Mucosa of stomach (tissue), 1 donor: Measurements from ENCODE around the gene OLA1.
"Not testable (repeated sequence)": the region's sequence is repeated elsewhere in the genome, so short reads cannot be mapped to it uniquely, and the experiment has no call there.

Source experiments
- H3K27me3 ChIP-seq: one replicate; pipeline ENCODE4 v1.7.0; 2013; ENCODE audit warnings: mild to moderate bottlenecking, low read length; ENCODE audit not compliant: control insufficient read depth, insufficient read depth
- H3K36me3 ChIP-seq: one replicate; pipeline ENCODE4 v1.7.0; 2013; ENCODE audit warnings: low read length; ENCODE audit not compliant: control insufficient read depth, insufficient read depth
- H3K4me1 ChIP-seq: one replicate; pipeline ENCODE4 v1.7.0; 2013; ENCODE audit warnings: mild to moderate bottlenecking, low read length; ENCODE audit not compliant: control insufficient read depth, insufficient read depth
- H3K4me3 ChIP-seq: one replicate; pipeline ENCODE4 v1.7.0; 2013; ENCODE audit warnings: low read length
- H3K9ac ChIP-seq: one replicate; pipeline ENCODE4 v1.7.0; 2013; ENCODE audit warnings: mild to moderate bottlenecking, low read length, moderate library complexity
- H3K9me3 ChIP-seq: one replicate; pipeline ENCODE4 v1.7.0; 2013; ENCODE audit warnings: mild to moderate bottlenecking, low read length, moderate library complexity; ENCODE audit not compliant: control insufficient read depth
- donor health status: Pancreatic carcinoma.

The OLA1 gene

DNA sequence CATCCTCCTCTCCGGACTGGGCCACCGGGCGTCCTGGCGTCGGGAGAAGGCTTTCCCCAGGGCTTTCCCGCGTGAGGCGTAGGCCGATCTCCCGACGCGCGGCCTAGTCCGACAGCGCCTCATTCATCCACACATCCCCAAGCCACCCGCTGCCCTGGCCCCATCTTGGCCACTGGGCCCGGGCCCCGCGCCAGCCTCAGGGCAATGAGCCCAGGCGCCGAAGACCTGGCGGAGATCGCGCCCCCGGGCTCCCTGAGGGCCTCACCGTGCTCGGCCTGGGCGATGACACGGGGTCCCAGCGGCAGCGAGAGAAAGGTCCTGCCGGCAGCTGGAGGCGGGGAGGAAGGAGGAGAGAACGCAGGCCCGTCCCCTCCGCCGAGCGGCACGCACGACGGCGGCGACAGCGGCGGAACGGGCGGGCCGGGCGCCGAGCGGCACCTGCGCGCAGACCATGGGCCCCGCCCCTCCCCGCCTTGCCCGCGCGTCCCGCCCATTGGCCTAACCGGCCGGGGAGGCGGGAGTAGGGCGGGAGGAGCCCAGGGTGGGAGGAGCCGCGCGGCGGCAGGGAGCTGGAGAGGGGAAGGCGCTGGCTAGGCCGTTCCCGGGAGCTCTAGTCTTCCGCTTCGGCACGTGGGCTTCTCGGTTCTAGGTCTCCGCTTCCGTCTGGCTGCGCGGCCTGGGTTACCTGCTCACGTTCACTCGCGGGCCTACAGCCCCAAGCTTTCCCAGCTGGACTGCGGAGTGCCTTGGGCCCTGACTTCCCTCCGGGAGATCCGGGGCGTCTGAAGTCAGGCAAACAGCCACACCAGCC lies at the start of gene OLA1:
Gene OLA1 (minus strand): TSS at position 346 of the 811 bp plus-strand sequence. CDS start 1,717 bp downstream, outside the sequence.
- Histone ChIP-seq H3K27me3 (no peaks in the 10 kb centered on the region), H3K4me1 (peaks cover 7% of the 10 kb centered on the region), H3K9ac (peak within 1 kb of the TSS; percentile 80), H3K36me3 (no peaks in the 10 kb centered on the region), H3K4me3 (peak within 1 kb of the TSS; percentile 69), H3K9me3 (no peaks in the 10 kb centered on the region)

DNA sequence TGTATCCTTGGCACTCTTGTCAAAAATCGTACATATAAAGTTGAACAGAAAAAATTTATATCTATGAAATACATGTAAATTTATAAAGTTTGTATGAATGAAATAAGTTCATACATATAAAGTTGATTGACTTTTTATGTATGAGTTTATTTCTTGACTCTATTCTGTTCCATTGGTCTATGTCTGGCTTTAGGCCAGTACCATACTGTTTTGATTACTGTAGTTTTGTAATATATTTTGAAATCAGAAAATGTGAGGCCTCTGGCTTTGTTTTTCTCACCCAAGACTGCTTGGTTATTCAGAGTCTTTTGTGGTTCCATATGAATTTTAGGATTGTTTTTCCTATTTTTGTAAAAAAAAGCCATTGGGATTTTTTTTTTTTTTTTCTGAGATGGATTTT lies 44.6 kb upstream of the OLA1 start:
- Histone ChIP-seq H3K4me3 (no peak overlapping the region), H3K9ac (no peak overlapping the region), H3K36me3 (no peaks in the 10 kb centered on the region), H3K4me1 (no peaks in the 10 kb centered on the region), H3K27me3 (no peaks in the 10 kb centered on the region), H3K9me3 (no peaks in the 10 kb centered on the region)

DNA sequence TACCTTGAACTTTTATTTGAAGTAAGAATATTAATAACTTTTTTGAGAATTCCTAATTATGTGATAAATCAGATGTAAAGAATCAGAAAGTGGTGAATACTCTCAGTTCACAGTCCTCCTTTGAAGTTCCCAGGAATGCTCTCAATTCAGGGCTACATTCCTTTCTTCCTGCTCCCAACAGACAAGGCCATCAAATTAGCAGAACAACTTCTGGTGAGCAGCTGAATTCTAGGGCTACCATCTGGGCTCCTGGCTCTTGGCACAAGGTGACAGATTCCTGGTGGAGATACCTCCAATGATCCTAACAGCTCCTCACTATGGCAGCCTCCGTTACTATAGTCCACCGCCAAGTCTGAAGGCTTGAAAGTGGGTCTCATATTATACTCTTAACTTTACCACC lies 37.8 kb upstream of the OLA1 start:
- no peaks in the 10 kb centered on the region for H3K27me3 ChIP-seq
- no peaks in the 10 kb centered on the region for H3K9me3 ChIP-seq
- no peaks in the 10 kb centered on the region for H3K4me1 ChIP-seq
- H3K9ac ChIP-seq = no peak overlapping the region
- no peaks in the 10 kb centered on the region for H3K36me3 ChIP-seq
- H3K4me3 ChIP-seq = no peak overlapping the region

DNA sequence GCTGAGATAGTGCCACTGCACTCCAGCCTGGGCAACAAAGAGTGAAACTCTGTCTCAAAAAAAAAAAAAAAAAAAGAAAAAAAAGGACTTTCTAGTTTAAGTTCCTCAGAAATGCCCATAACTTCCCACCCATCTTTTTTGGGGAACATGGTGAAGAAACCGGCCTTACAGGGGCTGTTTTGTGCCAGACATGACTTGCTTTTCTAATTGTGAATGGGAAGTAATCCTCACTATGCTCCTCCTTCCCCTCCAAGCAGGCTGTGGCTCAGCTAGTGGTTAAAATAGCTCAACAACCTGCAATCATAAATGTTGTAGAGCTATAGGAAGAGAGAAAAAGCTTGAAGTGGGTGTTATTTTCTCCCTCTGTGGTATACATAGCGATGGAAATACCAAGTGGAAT lies 34.1 kb upstream of the OLA1 start:
- H3K9me3 ChIP-seq = no peaks in the 10 kb centered on the region
- H3K4me3 ChIP-seq = no peak overlapping the region
- H3K9ac ChIP-seq = no peak overlapping the region
- no peaks in the 10 kb centered on the region for H3K36me3 ChIP-seq
- no peaks in the 10 kb centered on the region for H3K4me1 ChIP-seq
- no peaks in the 10 kb centered on the region for H3K27me3 ChIP-seq

DNA sequence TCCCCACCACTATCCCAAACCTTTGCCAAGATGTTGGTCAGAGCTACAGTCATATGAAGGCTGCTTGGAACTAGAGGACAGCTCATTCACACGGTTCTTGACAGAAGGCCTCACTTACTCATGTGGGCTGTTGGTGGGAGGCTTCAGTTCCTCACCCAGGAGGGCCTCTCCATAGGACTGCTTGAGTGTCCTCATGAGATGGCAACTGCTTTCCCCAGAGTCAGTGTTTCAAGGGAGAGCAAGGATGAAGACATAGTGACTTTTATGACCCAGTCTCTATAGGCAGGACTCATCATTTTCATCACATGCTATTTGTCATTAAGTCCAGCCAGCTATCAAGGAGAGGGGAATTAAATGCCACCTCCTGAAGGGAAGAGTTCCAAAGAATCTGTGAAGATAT lies 33.4 kb upstream of the OLA1 start:
- Histone ChIP-seq H3K4me1 (no peaks in the 10 kb centered on the region), H3K27me3 (no peaks in the 10 kb centered on the region), H3K9ac (no peak overlapping the region), H3K36me3 (no peaks in the 10 kb centered on the region), H3K4me3 (no peak overlapping the region), H3K9me3 (no peaks in the 10 kb centered on the region)

DNA sequence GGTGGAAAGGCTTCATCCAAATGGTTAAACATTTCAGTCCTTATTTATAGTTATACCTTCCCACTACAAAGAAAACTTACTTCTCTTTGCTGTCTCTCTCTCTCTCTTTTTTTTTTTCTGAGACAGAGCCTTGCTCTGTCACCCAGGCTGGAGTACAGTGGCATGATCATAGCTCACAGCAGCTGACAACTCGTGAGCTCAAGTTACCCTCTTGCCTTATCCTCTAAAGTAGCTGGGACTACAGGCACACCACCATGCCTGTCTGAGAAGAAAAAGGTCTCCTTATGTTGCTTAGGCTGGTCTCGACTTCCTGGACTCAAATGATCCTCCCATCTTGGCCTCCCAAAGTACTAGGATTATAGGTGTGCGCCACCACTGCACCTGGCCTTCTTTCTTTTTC lies 32.3 kb upstream of the OLA1 start:
- no peaks in the 10 kb centered on the region for H3K9me3 ChIP-seq
- H3K9ac ChIP-seq = no peak overlapping the region
- H3K4me1 ChIP-seq = no peaks in the 10 kb centered on the region

DNA sequence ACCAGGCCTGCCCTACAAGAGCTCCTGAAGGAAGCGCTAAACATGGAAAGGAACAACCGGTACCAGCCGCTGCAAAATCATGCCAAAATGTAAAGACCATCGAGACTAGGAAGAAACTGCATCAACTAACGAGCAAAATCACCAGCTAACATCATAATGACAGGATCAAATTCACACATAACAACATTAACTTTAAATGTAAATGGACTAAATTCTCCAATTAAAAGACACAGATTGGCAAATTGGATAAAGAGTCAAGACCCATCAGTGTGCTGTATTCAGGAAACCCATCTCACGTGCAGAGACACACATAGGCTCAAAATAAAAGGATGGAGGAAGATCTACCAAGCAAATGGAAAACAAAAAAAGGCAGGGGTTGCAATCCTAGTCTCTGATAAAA lies 21.9 kb upstream of the OLA1 start:
- H3K36me3 ChIP-seq, H3K4me3 ChIP-seq, H3K9ac ChIP-seq, H3K9me3 ChIP-seq, H3K4me1 ChIP-seq, H3K27me3 ChIP-seq: not testable (repeated sequence)

More for the DNA sequence above, 32.3 kb upstream of the OLA1 start:
- Histone ChIP-seq H3K36me3 (no peaks in the 10 kb centered on the region), H3K27me3 (no peaks in the 10 kb centered on the region), H3K4me3 (no peak overlapping the region)

DNA sequence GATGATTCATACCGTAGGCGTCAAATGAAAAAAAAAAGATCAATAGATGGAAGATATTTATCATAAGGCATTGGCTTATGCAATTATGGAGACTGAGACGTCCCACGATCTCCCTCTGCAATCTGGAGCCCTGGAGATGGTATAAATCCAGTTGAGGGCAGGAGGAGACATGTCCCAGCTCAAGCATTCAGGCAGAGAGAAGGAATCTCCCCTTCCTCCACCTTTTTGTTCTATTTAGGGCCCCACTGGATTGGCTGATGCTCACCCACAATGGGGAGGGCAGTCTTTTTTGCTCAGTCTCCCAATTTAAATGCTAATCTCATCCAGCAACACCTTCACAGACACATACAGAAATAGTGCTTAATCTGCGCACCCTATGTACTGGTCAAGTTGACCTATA lies 18.0 kb upstream of the OLA1 start:
- Histone ChIP-seq H3K36me3 (no peaks in the 10 kb centered on the region), H3K9ac (no peak overlapping the region), H3K9me3 (no peaks in the 10 kb centered on the region), H3K4me3 (no peak overlapping the region), H3K27me3 (no peaks in the 10 kb centered on the region), H3K4me1 (no peaks in the 10 kb centered on the region)

DNA sequence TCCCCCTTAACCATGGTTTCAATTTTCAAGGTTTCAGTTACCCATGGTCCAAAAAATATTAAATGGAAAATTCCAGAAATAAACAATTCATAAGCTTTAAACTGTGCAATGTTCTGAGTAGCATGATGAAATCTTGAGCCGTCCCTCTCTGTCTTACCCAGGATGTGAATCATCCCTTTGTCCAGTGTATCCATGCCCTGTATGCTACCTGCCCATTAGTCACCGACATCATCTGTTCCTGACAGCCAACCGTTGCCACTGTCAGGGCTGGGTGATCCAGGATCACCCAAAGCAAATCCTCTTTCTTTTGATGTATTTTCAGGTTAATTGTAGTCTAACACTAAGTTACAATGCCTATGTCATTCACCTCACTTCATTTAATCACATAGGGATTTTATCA lies 15.7 kb upstream of the OLA1 start:
- H3K36me3 ChIP-seq = no peaks in the 10 kb centered on the region
- H3K4me1 ChIP-seq = no peaks in the 10 kb centered on the region
- H3K4me3 ChIP-seq = no peak overlapping the region
- H3K27me3 ChIP-seq = no peaks in the 10 kb centered on the region
- no peaks in the 10 kb centered on the region for H3K9me3 ChIP-seq
- no peak overlapping the region for H3K9ac ChIP-seq

DNA sequence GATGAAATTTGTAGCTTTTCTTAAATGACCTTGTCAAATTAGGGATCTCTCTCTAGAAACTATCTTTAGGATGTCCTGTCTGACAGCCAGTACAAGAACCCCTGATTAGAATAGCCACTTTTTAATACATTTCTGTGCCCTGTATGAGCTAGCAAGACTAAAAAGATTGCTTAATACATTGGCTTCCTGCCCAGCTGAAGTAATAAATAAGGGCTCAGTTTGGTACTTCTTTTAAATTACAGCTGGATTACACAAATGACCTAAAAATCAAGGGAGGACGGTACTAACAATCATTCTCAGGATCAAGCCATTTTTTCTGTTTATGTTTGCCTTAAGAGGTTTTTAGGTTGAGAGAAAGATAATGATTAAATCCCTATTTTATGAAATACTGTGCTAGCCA lies 11.6 kb upstream of the OLA1 start:
- no peaks in the 10 kb centered on the region for H3K4me1 ChIP-seq
- H3K36me3 ChIP-seq = no peaks in the 10 kb centered on the region
- no peak overlapping the region for H3K9ac ChIP-seq
- H3K27me3 ChIP-seq = no peaks in the 10 kb centered on the region
- no peak overlapping the region for H3K4me3 ChIP-seq
- no peaks in the 10 kb centered on the region for H3K9me3 ChIP-seq

DNA sequence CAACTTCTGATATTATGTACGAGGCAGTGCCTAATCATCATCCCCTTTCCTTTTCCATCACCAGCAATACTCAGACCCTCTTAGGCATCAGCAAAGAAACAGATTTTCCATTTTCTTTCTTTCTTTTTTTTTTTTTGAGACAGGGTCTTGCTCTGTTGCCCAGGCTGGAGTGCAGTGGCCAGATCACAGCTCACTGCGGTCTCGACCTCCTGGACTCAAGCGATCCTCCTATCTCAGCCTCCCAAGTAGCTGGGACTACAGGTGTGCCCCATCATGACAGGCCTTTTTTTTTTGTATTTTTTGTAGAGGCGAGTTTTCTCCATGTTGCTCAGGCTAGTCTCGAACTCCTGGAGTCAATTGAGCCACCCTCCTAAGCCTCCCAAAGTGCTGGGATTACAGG lies 5.9 kb upstream of the OLA1 start:
- Histone ChIP-seq H3K4me1 (no peaks in the 10 kb centered on the region), H3K9ac (no peak overlapping the region)

DNA sequence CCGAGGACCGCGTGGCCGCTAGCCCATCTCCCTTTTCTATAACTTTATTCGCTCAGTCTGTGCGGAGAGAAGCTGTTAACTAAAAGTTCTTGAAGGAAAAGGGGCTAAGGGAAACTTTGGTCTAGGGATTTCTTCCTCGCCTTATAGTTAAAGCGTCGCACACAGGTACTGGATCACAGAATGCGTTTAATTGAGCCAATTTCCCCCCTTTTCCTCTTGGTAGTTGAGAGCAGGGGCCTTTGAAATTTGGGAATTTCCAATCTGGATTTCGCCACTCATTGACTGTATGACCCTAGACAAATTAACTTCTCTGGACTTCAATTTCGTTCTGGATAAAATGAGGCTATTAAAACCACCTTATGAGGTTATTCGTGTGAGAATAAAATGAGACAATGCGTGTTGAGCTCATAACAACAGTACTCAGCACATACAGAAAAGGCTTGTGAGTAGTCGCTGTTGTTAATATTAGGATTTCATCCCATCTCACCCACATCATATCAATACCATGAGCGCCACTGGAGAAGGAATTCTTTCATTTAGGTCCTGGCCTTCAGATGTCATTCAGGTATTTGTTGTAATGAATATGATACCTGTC lies 763 bp upstream of the OLA1 start:
- peak overlapping the region; percentile 80 for H3K9ac ChIP-seq
- H3K27me3 ChIP-seq = no peaks in the 10 kb centered on the region
- H3K36me3 ChIP-seq = no peaks in the 10 kb centered on the region
- H3K4me3 ChIP-seq = peak overlapping the region; percentile 69
- peaks cover 7% of the 10 kb centered on the region for H3K4me1 ChIP-seq
- no peaks in the 10 kb centered on the region for H3K9me3 ChIP-seq

More for the DNA sequence above, 5.9 kb upstream of the OLA1 start:
- Histone ChIP-seq H3K9me3 (no peaks in the 10 kb centered on the region), H3K4me3 (no peak overlapping the region), H3K27me3 (no peaks in the 10 kb centered on the region), H3K36me3 (no peaks in the 10 kb centered on the region)
